Left hindlimb (tissue), 1 donor: ENCODE results near the gene KHDC1L.
"Not testable (repeated sequence)": the region's sequence is repeated elsewhere in the genome, so short reads cannot be mapped to it uniquely, and the experiment has no call there.

Experiments used
- DNase-seq: peaks from one replicate; pipeline ENCODE4 v3.0.0-alpha.2; 2018

The KHDC1L gene

GRCh38 chr6:73225396-73225795, at the start of gene KHDC1L:
Gene KHDC1L (minus strand): TSS chr6:73225496. CDS start chr6:73225408, 88 bp downstream.
- no peak for DNase-seq

GRCh38 chr6:73269296-73269695, 44.0 kb upstream of the KHDC1L start:
- DNase-seq: not testable (repeated sequence)

GRCh38 chr6:73268896-73269295, 43.6 kb upstream of the KHDC1L start:
- DNase-seq: not testable (repeated sequence)

GRCh38 chr6:73264446-73264845, 39.1 kb upstream of the KHDC1L start:
- DNase-seq: no peak

GRCh38 chr6:73263570-73263909, 38.2 kb upstream of the KHDC1L start:
- no peak for DNase-seq

- DNase-seq: peak; percentile 82
These were observed 37.6 kb upstream of the KHDC1L start, which contains the start of gene KHDC1 for GRCh38 chr6:73262671-73263569. Gene KHDC1 (minus strand): TSS chr6:73263196. CDS start chr6:73242517, 20,679 bp downstream.

- no peak for DNase-seq
These were observed 33.4 kb upstream of the KHDC1L start for GRCh38 chr6:73258721-73259120.

- DNase-seq: not testable (repeated sequence)
These were observed 29.0 kb upstream of the KHDC1L start for GRCh38 chr6:73254323-73254722.

- DNase-seq: no peak
These were observed 27.4 kb upstream of the KHDC1L start for GRCh38 chr6:73252703-73253102.

- no peak for DNase-seq
These were observed 24.7 kb upstream of the KHDC1L start for GRCh38 chr6:73250016-73250415.

GRCh38 chr6:73248192-73248903, 23.1 kb upstream of the KHDC1L start:
- DNase-seq: no peak

GRCh38 chr6:73242001-73242400, 16.7 kb upstream of the KHDC1L start:
- DNase-seq: no peak

GRCh38 chr6:73240730-73241129, 15.4 kb upstream of the KHDC1L start:
- DNase-seq: no peak

- no peak for DNase-seq
These were observed 11.0 kb upstream of the KHDC1L start for GRCh38 chr6:73236144-73236750.

GRCh38 chr6:73234733-73235132, 9.4 kb upstream of the KHDC1L start:
- no peak for DNase-seq

- DNase-seq: not testable (repeated sequence)
These were observed 8.7 kb upstream of the KHDC1L start for GRCh38 chr6:73233971-73234370.

- DNase-seq: no peak
These were observed 7.8 kb upstream of the KHDC1L start for GRCh38 chr6:73233048-73233447.

- no peak for DNase-seq
These were observed 6.7 kb upstream of the KHDC1L start for GRCh38 chr6:73231986-73232391.

- DNase-seq: no peak
These were observed 2.4 kb upstream of the KHDC1L start for GRCh38 chr6:73227606-73228255.

GRCh38 chr6:73216859-73217258, 8.4 kb downstream of the KHDC1L start:
- DNase-seq: no peak

GRCh38 chr6:73209117-73209516, 16.2 kb downstream of the KHDC1L start:
- no peak for DNase-seq

GRCh38 chr6:73207221-73207837, 18.0 kb downstream of the KHDC1L start:
- no peak for DNase-seq

- no peak for DNase-seq
These were observed 21.0 kb downstream of the KHDC1L start for GRCh38 chr6:73204252-73204651.
